H1 (cell line): ENCODE measurements around the gene PTGES2. TPM values are rescaled to one million over a fixed set of nuclear protein-coding genes. Genes with fewer than 3 reads are reported as not detected.

Source experiments
- CTCF ChIA-PET: fragments of 300-600 bp; sonication (Branson Sonifier 250); formaldehyde crosslinking; loops from one replicate; lab custom pipeline; 2021; ENCODE audit not compliant: partially characterized antibody; lab: Charles Lee
- POLR2A ChIA-PET: fragments of 300-600 bp; sonication (Branson Sonifier 250); formaldehyde crosslinking; loops from one replicate; lab custom pipeline; 2021; ENCODE audit warnings: inconsistent platforms; ENCODE audit not compliant: partially characterized antibody; lab: Charles Lee
- DNase-seq, 2 experiments: peaks; one replicate each; pipeline versions ENCODE4 v3.0.0 to v3.0.0-alpha.2; 2010 to 2022; ENCODE audit warnings: low spot score in 2 of 2, low read depth in 1 of 2, mixed read lengths in 1 of 2
- FAIRE-seq: peaks from 2 replicates; lab custom pipeline; 2011; peaks lifted over from hg19 to GRCh38; lab: Jason Lieb, UNC
- H2AFZ ChIP-seq: 2 replicates; pipeline ENCODE4 v1.8.1; 2012; ENCODE audit warnings: low read length, inconsistent platforms
- H2AK5ac ChIP-seq: 2 replicates; pipeline ENCODE4 v1.6.1; 2013; ENCODE audit warnings: low read depth, low read length
- H2BK120ac ChIP-seq: replicated peaks from 2 replicates; pipeline ENCODE3; 2013; ENCODE audit warnings: low read depth, low read length, inconsistent platforms
- H2BK12ac ChIP-seq: 2 replicates; pipeline ENCODE4 v1.6.1; 2013; ENCODE audit warnings: low read depth, low read length
- H2BK15ac ChIP-seq: 2 replicates; pipeline ENCODE4 v1.6.1; 2013; ENCODE audit warnings: low read length
- H2BK20ac ChIP-seq: 2 replicates; pipeline ENCODE4 v1.6.1; 2013; ENCODE audit warnings: low read length
- H2BK5ac ChIP-seq: 2 replicates; pipeline ENCODE4 v1.6.1; 2013; ENCODE audit warnings: low read depth, low read length
- H3K14ac ChIP-seq: 2 replicates; pipeline ENCODE4 v1.6.1; 2013; ENCODE audit warnings: inconsistent platforms; ENCODE audit not compliant: insufficient read length
- H3K18ac ChIP-seq: 2 replicates; pipeline ENCODE4 v1.6.1; 2013; ENCODE audit warnings: low read length; ENCODE audit errors: extremely low read depth
- H3K23ac ChIP-seq: 2 replicates; pipeline ENCODE4 v1.6.1; 2013; ENCODE audit warnings: inconsistent platforms; ENCODE audit not compliant: insufficient read length
- H3K23me2 ChIP-seq: 2 replicates; pipeline ENCODE4 v1.6.1; 2013; ENCODE audit warnings: low read depth, low read length
- H3K27ac ChIP-seq: 2 replicates; pipeline ENCODE4 v1.6.1; 2011; ENCODE audit warnings: low read depth, low read length, inconsistent platforms
- H3K27me3 ChIP-seq, 4 experiments: replicated peaks in 1 of 4; 1 replicate in 1 of 4; 2 replicates in 3 of 4; pipeline versions ENCODE4 v1.6.1 to v1.8.1; 2011 to 2013; ENCODE audit warnings: low read length in 3 of 4, mild to moderate bottlenecking in 3 of 4, inconsistent platforms in 2 of 4, mixed read lengths in 2 of 4, moderate library complexity in 1 of 4; ENCODE audit not compliant: control insufficient read depth in 3 of 4, insufficient read depth in 3 of 4; ENCODE audit errors: extremely low read depth in 1 of 4
- H3K36me3 ChIP-seq, 4 experiments: 2 replicates each; pipeline versions ENCODE4 v1.6.1 to v1.8.1; 2011 to 2013; ENCODE audit warnings: mild to moderate bottlenecking in 4 of 4, low read length in 3 of 4, moderate library complexity in 2 of 4, control low read depth in 1 of 4, inconsistent platforms in 1 of 4; ENCODE audit not compliant: insufficient read depth in 4 of 4, control insufficient read depth in 2 of 4
- H3K4ac ChIP-seq: replicated peaks from 2 replicates; pipeline ENCODE3; 2013; ENCODE audit warnings: low read length, low read depth, mixed read lengths, inconsistent platforms; ENCODE audit not compliant: insufficient read length
- H3K4me1 ChIP-seq, 4 experiments: replicated peaks in 1 of 4; 1 replicate in 1 of 4; 2 replicates in 3 of 4; pipeline versions ENCODE4 v1.6.1 to v1.8.1; 2011 to 2013; ENCODE audit warnings: low read length in 3 of 4, inconsistent platforms in 2 of 4, mixed read lengths in 1 of 4; ENCODE audit not compliant: insufficient read depth in 4 of 4, control insufficient read depth in 3 of 4
- H3K4me2 ChIP-seq, 2 experiments: 2 replicates each; pipeline versions ENCODE4 v1.6.1 to v1.8.1; 2011 to 2013; ENCODE audit warnings: low read depth in 2 of 2, low read length in 2 of 2, control low read depth in 1 of 2, inconsistent platforms in 1 of 2, mild to moderate bottlenecking in 1 of 2; ENCODE audit not compliant: insufficient read depth in 1 of 2
- H3K4me3 ChIP-seq, 4 experiments: fragments of 200-600, 300-600 bp in 1 of 4; sonication (generic), shearing (Covaris generic), sonication (Bioruptor Twin) in 1 of 4; 2 replicates each; pipeline versions ENCODE4 v1.5.1 to v1.8.1; 2011 to 2016; ENCODE audit warnings: low read length in 4 of 4, low read depth in 3 of 4, control low read depth in 2 of 4, inconsistent platforms in 2 of 4, mild to moderate bottlenecking in 2 of 4, mixed read lengths in 1 of 4, moderate library complexity in 1 of 4; ENCODE audit not compliant: insufficient read depth in 2 of 4; ENCODE audit errors: extremely low read depth in 1 of 4
- H3K56ac ChIP-seq: replicated peaks from 2 replicates; pipeline ENCODE3; 2013; ENCODE audit warnings: low read depth, mild to moderate bottlenecking, mixed read lengths, low read length, inconsistent platforms; ENCODE audit not compliant: insufficient read length
- H3K79me1 ChIP-seq: 2 replicates; pipeline ENCODE4 v1.6.1; 2013; ENCODE audit warnings: low read depth, low read length, control low read depth
- H3K79me2 ChIP-seq, 2 experiments: 2 replicates each; pipeline versions ENCODE4 v1.6.1 to v1.8.1; 2012 to 2013; ENCODE audit warnings: low read length in 2 of 2, mild to moderate bottlenecking in 2 of 2, inconsistent platforms in 1 of 2; ENCODE audit not compliant: insufficient read depth in 2 of 2, control insufficient read depth in 1 of 2
- H3K9ac ChIP-seq, 4 experiments: replicated peaks in 1 of 4; 1 replicate in 1 of 4; 2 replicates in 3 of 4; pipeline versions ENCODE4 v1.6.1 to v1.8.1; 2011 to 2013; ENCODE audit warnings: low read depth in 3 of 4, low read length in 3 of 4, control low read depth in 2 of 4, mild to moderate bottlenecking in 2 of 4, moderate library complexity in 2 of 4, inconsistent platforms in 1 of 4; ENCODE audit errors: extremely low read depth in 1 of 4
- H3K9me3 ChIP-seq, 2 experiments: 2 replicates each; pipeline versions ENCODE4 v1.6.1 to v1.8.1; 2012 to 2013; ENCODE audit warnings: mild to moderate bottlenecking in 2 of 2, moderate library complexity in 2 of 2, control low read depth in 1 of 2, inconsistent platforms in 1 of 2, low read depth in 1 of 2, low read length in 1 of 2, mixed read lengths in 1 of 2; ENCODE audit not compliant: insufficient read depth in 2 of 2
- H4K20me1 ChIP-seq, 2 experiments: replicated peaks in 1 of 2; 2 replicates each; pipeline versions ENCODE3 to v1.8.1; 2011 to 2013; ENCODE audit warnings: inconsistent platforms in 2 of 2, low read length in 2 of 2, mild to moderate bottlenecking in 1 of 2; ENCODE audit not compliant: insufficient read depth in 2 of 2, control insufficient read depth in 1 of 2
- H4K5ac ChIP-seq: 2 replicates; pipeline ENCODE4 v1.6.1; 2013; ENCODE audit warnings: low read length, low read depth, mixed read lengths, inconsistent platforms; ENCODE audit not compliant: insufficient read length
- H4K8ac ChIP-seq: 2 replicates; pipeline ENCODE4 v1.8.0; 2013; ENCODE audit warnings: mild to moderate bottlenecking, moderate library complexity, low read length, inconsistent platforms; ENCODE audit not compliant: insufficient read depth; ENCODE audit errors: extremely low read depth
- H4K91ac ChIP-seq: replicated peaks from 2 replicates; pipeline ENCODE3; 2013; ENCODE audit warnings: low read length, mixed read lengths, inconsistent platforms; ENCODE audit not compliant: insufficient read length
- CREB1 ChIP-seq: IDR thresholded peaks from 2 replicates; pipeline ENCODE4 v1.6.1; 2012; ENCODE audit warnings: inconsistent platforms
- CTBP2 ChIP-seq: IDR thresholded peaks from 2 replicates; pipeline ENCODE4 v1.7.0; 2011; ENCODE audit warnings: borderline replicate concordance, mild to moderate bottlenecking, moderate library complexity, mixed read lengths, low read length; ENCODE audit not compliant: insufficient read depth, insufficient read length
- GABPA ChIP-seq: IDR thresholded peaks from 2 replicates; pipeline ENCODE4 v1.6.1; 2011; ENCODE audit warnings: mild to moderate bottlenecking, low read length, moderate library complexity, borderline replicate concordance; ENCODE audit not compliant: insufficient read depth
- HDAC6 ChIP-seq: IDR thresholded peaks from one replicate; pipeline ENCODE4 v1.7.1; 2012; ENCODE audit warnings: low read depth, mild to moderate bottlenecking, inconsistent platforms, low read length, moderate library complexity
- KDM5A ChIP-seq: fragments of 200-600 bp; IDR thresholded peaks from 2 replicates; pipeline ENCODE4 v1.7.1; 2012; ENCODE audit warnings: mild to moderate bottlenecking, low read length, inconsistent platforms, mixed read lengths
- RXRA ChIP-seq: IDR thresholded peaks from 2 replicates; pipeline ENCODE4 v1.6.1; 2011; ENCODE audit warnings: low read depth, mild to moderate bottlenecking, low read length, moderate library complexity; ENCODE audit not compliant: insufficient read depth
- SIRT6 ChIP-seq: IDR thresholded peaks from one replicate; pipeline ENCODE4 v1.7.1; 2012; ENCODE audit warnings: low read length, inconsistent platforms
- ZNF274 ChIP-seq: IDR thresholded peaks from 2 replicates; pipeline ENCODE4 v1.7.0; 2012; ENCODE audit warnings: low read length, borderline replicate concordance; ENCODE audit errors: extremely low read depth
- WGBS, 2 experiments: shearing (Covaris generic) in 1 of 2; methylation state at CpG; one replicate each; pipeline versions ENCODE4 v1.1.6 to v1.1.7; 2013 to 2015; ENCODE audit warnings: low lambda C conversion rate in 2 of 2, mixed read lengths in 2 of 2, inconsistent platforms in 1 of 2, low coverage in 1 of 2, missing lambda C conversion rate in 1 of 2; ENCODE audit not compliant: insufficient replicate concordance in 2 of 2, insufficient coverage in 1 of 2, insufficient read length in 1 of 2; ENCODE audit errors: extremely low coverage in 1 of 2, missing lambda C conversion rate in 1 of 2; 5-methylcytosine and 5-hydroxymethylcytosine counted together
- polyA plus RNA-seq, 7 experiments: library from polyadenylated mRNA; depleted of rRNA in 3 of 7; stranded (reverse) in 5 of 7; unstranded in 2 of 7; fragments of >200 nt in 5 of 7; fragments of 200-250 nt in 2 of 7; gene quantifications; 1 replicate in 5 of 7; 2 replicates in 1 of 7; 4 replicates in 1 of 7; pipeline versions ENCODE4 v1.2.1 to v1.2.3, GENCODE V29; 2011 to 2013; ENCODE audit warnings: missing spikeins in 2 of 7, mixed read lengths in 2 of 7
- total RNA-seq: library from RNA; stranded (reverse); fragmentation: NEBNext Ultra II Directional; extraction: Animal tissue kit (Norgen Biotek cat#: 25700); gene quantifications from 2 replicates; pipeline ENCODE4 v1.2.1, GENCODE V29; 2021
- TF ChIP-seq, protein P1 (sequence below): IDR thresholded peaks from 2 replicates; pipeline ENCODE4 v1.6.1; 2012; ENCODE audit warnings: inconsistent platforms

PTGES2 gene
- total and polyA plus RNA-seq, 2 of the 8 experiments (the other 6 are each of a cell fraction or from before 2014, with no cell fraction given), result 80.7 to 81.2 TPM

- POLR2A ChIA-PET, result interaction anchor here (1.4 to 1.5 kb wide), 2 partner anchors 8 to 20 kb away, joined by 3 read pairs; no protein-coding TSS in a partner anchor
- Histone ChIP-seq H4K5ac (no peak overlapping the region), H2AK5ac (no peak overlapping the region), H3K18ac (no peak overlapping the region), H3K9ac (no peak overlapping the region), H3K36me3 (no peaks in the 10 kb centered on the region), H2BK15ac (no peak overlapping the region), H4K8ac (no peak overlapping the region; the same call in 1 of the 2 replicates), H3K27ac (no peak overlapping the region), H2BK12ac (no peak overlapping the region), H3K4me2 (no peak overlapping the region), H2AFZ (no peak overlapping the region), H4K91ac (no peak overlapping the region), H2BK5ac (no peak overlapping the region), H3K27me3 (no peaks in the 10 kb centered on the region), H3K4ac (no peak overlapping the region), H2BK120ac (no peak overlapping the region), H3K79me2 (no peaks in the 10 kb centered on the region), H3K14ac (no peak overlapping the region), H3K4me1 (no peaks in the 10 kb centered on the region), H3K9me3 (no peaks in the 10 kb centered on the region), H3K79me1 (no peaks in the 10 kb centered on the region), H3K56ac (no peak overlapping the region), H3K4me3 (no peak overlapping the region), H3K23ac (no peak overlapping the region), H3K23me2 (no peaks in the 10 kb centered on the region), H2BK20ac (no peak overlapping the region), H4K20me1 (no peaks in the 10 kb centered on the region)
- CTCF ChIA-PET, result interaction anchor here (0.6 to 2.8 kb wide), 5 partner anchors 9 to 39 kb away, joined by 3 to 15 read pairs (median 12); no protein-coding TSS in a partner anchor
- WGBS, 2 experiments, result 87% methylated on average over 4 of the region's 4 CpGs; no CpG with 5 or more reads in 1 of the 2 experiments
- no peak for DNase-seq
- no peak for TF ChIP-seq RXRA
- TF ChIP-seq GABPA, result no peak
- no peak for TF ChIP-seq CREB1
- TF ChIP-seq KDM5A, result no peak
- TF ChIP-seq CTBP2, result no peak
- no peak for TF ChIP-seq HDAC6
- no peak for TF ChIP-seq ZNF274
- TF ChIP-seq, protein P1, sequence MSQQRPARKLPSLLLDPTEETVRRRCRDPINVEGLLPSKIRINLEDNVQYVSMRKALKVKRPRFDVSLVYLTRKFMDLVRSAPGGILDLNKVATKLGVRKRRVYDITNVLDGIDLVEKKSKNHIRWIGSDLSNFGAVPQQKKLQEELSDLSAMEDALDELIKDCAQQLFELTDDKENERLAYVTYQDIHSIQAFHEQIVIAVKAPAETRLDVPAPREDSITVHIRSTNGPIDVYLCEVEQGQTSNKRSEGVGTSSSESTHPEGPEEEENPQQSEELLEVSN, result no peak
- no peak for TF ChIP-seq SIRT6
- no peak for FAIRE-seq
Observed at GRCh38 chr9:128142061-128142460, 14.5 kb upstream of the PTGES2 start.
